Measurements from ENCODE around the gene ARID3A.
A peak's percentile ranks its signal among the peaks of the same experiment; 100 is the strongest.

The ARID3A gene

DNA sequence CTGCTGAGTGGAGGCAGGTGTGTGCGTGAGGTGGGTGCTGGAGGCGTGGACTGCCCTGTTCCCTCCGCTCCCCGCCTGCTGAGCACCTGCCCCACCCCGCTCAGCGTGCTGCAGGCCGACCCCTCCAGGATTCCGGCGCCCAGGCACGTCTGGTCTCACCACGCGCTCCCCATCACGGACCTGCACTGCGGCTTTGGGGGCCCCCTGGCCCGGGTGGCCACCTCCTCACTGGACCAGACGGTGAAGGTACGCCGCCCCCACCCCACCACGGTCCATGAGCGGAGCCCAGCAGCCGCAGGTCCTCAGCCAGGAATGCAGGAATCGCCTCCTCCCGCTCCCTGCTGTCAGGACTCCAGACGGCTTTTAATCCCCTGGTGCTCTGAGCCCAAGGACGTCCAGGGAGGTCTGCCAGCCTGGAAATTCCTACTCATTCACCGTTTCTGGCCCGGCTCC lies 64.3 kb downstream of the ARID3A start:
- DNase-seq (ENCODE audit: low read depth), result no peak

DNA sequence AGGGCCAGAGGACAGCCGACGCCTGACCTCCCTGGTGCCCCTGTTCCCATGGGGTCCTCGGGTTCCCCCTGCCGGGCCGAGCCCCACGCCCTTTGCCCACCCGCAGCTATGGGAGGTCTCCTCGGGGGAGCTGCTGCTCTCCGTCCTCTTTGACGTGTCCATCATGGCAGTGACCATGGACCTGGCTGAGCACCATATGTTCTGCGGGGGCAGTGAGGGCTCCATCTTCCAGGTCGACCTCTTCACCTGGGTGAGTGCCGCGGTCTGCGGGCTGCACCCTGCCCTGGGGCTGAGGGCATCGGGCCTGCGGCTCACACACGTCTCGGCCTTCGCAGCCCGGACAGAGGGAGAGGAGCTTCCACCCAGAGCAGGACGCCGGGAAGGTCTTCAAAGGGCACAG lies 64.9 kb downstream of the ARID3A start:
- DNase-seq (ENCODE audit: low read depth), result no peak

DNA sequence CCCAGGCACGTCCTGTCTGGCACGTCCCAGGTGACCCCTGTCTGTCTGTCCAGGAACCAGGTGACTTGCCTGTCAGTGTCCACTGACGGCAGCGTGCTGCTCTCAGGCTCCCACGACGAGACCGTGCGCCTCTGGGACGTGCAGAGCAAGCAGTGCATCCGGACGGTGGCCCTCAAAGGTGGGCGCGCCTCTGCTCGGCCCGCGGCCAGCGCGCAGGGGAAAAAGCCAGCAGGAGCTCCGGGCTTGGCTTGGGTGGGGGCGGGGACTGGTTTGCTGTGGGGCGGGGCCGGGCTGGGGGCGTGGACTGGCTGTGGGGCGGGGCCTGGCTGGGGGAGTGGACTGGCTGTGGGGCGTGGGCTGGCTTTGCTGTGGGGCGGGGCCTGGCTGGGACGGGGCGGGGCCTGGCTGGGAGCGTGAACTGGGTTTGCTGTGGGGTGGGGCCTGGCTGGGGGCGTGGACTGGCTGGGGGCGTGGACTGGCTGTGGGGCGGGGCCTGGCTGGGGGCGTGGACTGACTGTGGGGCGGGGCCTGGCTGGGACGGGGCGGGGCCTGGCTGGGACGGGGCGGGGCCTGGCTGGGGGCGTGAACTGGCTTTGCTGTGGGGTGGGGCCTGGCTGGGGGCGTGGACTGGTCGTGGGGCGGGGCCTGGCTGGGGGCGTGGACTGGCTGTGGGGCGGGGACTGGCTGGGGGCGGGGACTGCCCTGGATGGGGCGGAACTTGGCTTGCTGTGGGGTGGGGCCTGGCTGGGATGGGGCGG lies 65.5 kb downstream of the ARID3A start:
- peak; percentile 42 for DNase-seq (ENCODE audit: low read depth)

DNA sequence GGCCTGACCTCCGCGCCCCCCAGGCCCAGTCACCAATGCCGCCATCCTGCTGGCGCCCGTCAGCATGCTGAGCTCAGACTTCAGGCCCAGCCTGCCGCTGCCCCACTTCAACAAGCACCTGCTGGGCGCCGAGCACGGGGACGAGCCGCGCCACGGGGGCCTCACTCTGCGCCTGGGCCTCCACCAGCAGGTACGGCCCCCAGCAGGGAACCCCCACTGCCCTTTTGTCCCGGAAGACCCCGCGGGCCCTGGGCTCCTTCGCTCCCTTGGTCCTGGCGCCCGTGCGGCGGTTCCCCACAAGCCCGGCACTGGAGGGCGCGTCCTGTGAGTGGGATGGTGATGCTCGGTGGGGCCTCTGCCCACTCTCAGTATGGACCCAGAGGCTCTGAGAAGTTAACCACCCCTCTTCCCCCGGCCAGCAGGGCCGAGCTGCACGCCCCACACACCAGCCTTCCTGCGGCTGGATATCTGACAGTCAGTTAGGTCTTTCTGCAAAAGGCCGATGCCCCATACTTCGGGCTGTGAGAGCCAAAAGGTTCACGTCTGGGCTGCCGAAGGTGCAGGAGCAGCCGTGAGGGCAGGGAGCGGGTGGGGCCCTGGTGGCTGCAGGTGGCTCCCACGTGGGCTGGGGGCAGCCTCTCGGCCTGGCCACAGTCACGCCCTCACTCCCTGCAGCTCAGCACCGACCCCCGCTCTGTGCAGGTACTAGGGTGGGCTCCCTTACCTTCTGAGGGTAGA lies 66.3 kb downstream of the ARID3A start:
- no peak for DNase-seq (ENCODE audit: low read depth)

DNA sequence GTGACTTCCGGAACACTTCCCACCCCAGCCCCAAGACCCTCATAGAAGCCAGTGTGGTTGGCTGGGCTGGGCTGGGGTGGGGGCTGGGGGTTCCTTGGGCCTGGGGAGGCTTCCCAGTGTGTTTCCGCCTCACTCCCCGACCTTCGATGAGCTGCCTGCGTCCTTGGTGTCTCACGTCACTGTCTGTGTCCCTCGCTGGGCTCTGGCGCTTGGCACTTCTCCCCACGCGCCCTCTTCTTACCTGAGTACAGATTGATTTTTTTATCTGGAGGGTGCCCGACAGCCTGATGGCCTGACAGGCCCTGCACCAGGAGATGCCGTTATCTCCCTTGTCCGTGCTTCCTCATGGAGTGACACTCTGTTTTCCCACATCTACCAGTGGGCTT lies 66.8 kb downstream of the ARID3A start:
- DNase-seq (ENCODE audit: low read depth), result no peak

DNA sequence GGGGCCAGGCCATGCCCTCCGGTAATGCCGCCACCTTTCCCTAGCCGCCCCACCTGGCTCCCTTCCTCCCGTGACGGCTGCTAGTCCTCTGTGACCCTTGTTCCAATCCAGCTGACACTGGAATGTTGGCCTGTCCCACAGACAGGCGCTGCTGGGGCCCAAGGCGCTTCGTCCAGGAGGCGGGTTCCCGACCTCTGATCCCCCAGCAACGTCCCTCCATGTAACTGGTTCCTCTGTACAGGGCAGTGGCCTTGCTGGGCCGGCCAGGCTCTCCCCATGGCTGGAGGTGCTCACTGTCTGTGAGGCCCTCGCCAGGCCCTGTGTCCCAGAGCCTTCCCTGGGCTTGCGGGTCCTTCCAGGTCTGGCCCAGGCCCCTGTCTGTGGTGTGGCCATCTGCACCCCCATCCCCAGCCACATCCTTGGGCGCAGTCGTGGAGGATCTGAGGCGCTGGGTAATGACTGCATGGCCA lies 67.6 kb downstream of the ARID3A start:
- DNase-seq (ENCODE audit: low read depth), result no peak

DNA sequence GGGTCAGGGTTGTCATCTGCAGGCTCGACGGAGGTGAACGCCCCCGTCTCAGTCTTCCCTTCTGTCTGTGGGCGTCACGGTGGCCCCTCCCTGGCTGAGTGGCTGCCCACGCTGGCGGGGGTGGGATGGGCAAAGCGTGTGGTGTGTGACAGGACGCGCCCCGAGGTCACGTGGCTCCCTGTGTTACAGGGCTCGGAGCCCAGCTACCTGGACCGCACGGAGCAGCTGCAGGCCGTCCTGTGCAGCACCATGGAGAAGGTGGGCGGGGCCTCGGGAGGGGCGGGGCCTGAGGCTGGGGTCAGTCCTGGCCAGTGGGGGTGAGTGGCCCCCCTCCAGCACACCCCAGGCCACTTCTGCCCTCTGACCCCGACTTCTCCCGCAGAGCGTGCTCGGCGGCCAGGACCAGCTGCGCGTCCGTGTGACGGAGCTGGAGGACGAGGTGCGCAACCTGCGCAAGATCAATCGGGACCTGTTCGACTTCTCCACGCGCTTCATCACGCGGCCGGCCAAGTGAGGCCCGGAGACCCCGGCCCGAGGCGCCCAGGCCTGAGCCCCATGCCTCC lies 68.1 kb downstream of the ARID3A start:
- no peak for DNase-seq (ENCODE audit: low read depth)

DNA sequence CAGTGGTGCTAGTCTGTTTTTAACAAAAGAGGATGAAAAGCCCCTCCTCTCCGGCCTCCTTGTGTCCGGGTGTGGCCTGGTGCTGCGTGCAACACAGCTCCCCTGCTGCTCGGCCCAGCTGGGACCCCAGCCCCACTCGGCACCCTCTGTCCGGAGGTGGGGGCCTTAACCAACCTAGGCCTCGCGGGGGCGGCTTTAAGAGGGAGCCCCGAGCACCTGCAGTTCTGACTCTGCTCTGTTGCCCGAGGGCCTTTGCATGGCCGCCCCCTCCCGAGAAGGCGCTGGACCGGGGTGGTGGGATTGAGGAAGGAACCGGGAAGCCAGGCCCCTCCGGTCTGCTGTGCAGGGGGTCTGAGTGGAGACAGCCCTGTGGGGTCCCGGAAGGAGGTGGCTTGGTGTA lies 68.7 kb downstream of the ARID3A start:
- no peak for DNase-seq (ENCODE audit: low read depth)

DNA sequence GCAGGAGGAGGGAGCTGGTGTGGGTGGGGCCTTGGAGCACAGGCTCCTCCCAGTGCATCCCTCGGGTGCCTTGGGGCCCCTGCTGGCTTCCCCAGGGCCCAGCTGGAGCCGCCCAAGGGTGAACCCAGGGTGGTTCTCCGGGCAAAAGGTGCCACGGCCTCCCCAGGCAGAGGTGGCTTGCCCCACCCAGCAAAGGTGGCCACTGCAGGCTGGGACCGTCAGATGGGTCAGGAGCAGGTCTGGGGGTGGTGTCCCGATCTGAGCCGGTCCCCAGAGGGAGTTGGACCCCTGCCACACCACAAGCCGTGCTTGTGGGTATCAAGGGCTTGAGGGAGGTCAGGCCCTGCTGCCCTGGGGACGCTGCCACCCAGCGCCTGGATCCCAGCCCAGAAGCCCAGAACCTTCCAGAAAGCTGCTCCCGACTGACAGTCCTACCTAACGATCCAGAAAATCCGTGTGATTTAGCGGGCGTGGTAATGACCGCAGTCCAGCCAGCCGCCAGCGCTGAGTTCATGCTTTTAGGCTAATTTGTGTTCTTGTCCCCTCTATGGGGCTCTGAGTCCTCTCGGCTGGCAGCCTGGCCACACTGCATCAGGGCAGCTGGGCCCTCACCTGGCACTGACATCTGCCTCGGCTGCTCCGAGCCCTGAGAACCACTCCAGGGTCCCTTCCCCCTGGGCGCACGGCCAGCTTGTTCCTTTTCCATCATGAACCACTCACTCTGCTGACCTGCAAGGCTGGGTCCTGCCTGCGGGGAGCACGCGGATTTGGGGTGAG lies 69.4 kb downstream of the ARID3A start:
- no peak for DNase-seq (ENCODE audit: low read depth)

DNA sequence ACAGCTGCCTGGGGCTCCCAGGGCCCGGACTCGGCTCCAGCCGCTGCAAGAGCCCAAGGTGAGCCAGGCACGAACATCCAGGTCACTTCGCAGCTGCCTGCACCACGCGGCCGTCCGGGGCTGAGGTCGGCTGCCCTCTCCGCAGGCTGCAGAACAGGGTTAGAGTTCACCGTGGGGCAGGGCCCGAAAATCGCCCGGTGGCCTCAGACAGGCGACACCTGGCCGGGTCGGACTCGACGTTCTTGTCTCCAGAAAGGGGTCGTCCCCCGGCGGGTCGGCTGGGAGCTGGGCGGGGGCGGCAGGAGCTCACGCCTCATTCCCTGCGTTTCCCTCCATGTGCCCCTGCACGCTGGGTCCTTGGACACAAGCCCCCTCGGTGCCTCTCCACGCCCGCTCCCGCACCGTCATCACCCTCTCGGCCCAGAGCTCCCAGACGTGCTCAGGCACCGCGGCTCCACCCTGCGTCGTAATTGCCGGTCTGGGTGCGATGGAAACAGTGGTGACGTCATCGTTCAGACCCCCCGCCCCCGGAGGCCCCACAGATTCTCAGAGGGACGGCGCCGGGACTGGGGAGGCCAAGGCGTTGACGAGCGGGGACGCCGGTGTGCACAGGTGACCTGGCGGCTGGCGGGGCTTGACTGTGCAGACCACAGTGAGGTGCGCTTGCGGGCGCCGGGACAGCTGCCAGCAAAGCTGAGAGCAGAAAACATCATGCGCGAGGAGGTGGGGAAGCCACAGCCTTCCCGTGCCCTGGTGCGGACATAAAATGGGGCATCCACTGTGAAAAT lies 70.4 kb downstream of the ARID3A start:
- DNase-seq (ENCODE audit: low read depth), result peak; percentile 75

DNA sequence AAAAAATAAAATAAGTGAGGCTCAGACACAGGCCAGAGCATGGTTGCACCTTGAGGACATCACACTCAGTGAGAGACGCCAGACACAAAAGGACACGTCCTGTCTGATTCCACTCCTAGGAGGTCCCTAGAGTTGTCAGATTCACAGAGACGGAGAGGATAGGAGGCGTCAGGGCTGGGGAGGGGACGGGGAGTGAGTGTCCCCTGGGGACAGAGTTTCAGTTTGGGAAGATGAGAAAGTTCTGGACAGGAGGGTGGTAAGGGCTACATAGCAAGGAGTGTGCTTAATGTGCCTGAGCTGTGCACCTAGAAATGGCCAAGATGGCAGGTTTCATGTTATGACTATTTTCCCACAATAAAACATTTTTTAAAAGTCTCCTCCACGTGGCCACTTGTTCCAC lies 72.2 kb downstream of the ARID3A start:
- no peak for DNase-seq (ENCODE audit: low read depth)

DNA sequence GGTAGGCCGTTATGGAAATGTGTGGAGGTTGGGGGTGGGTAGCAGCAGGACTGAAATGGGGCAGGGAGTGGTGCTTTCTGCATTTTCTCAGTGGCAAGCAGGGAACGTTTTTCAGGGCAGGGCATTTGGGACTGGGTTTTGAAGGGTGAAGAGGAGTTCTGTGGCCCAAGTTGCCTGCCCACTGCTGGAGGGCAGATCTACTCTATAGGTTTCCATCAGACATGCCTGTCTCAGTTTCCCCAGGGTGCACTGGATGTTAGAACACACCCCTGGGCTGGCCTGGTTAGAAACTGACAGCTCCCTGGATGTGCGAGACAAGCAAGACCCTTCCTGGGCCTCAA lies 73.5 kb downstream of the ARID3A start:
- no peak for DNase-seq (ENCODE audit: low read depth)

DNA sequence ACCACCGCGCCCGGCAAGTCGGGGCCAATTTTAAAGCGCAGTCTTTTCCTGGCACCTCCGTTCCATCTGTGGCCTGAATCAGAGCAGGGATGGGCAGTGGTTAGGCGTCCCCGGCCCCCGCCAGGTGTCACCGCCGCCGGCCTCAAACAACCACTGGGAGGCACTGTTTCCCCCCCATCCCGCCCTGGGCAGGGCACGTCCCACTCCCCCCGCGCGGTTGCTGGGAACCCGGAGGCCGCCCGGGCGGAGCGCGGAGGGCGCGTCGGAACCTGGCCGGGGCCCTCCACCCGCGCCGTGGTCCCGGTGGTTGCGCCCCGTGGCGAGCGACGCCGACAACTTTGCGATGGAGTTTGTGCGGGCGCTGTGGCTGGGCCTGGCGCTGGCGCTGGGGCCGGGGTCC lies 74.3 kb downstream of the ARID3A start, which contains the start of gene GRIN3B:
Gene GRIN3B, plus strand, starts transcription at position 325 of the 400 bp plus-strand sequence. Its CDS starts 19 bp downstream, at position 344.
- peak; percentile 30 for DNase-seq (ENCODE audit: low read depth)

DNA sequence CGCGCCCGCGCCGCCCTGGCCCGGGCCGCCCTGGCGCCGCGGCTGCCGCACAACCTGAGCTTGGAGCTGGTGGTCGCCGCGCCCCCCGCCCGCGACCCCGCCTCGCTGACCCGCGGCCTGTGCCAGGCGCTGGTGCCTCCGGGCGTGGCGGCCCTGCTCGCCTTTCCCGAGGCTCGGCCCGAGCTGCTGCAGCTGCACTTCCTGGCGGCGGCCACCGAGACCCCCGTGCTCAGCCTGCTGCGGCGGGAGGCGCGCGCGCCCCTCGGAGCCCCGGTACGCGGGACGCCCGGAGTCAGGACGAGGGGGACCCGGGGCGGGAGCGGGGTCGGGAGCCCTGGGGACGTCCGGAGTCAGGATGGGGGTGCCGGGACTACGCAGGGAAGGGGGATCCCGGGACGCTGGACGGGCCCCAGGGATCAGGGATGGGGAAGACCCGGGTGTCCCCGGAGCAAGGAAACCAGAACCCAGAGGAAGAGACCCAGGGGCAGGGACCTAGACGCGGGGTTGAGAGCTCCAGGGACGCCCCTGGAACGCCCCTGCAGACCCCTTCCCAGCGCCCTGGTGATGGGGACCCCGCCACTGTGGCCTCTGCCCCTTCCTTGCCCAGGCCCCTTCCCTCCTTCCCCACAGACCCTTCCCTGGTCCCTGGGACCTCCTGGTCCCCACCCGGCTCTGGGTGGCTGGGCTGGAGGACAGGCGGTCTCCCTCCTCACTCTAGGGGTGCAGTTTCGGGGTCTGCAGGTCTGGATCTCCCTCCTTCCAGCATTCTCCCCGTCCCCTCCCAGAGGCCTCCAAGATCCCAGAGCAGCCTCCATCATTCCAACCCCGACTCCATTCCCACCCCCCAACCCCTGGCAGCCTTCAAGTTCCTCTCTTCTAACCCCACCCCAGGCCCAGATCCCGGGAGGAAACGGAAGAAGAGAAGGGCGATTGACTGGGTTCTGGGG lies 75.0 kb downstream of the ARID3A start:
- DNase-seq (ENCODE audit: low read depth), result no peak

DNA sequence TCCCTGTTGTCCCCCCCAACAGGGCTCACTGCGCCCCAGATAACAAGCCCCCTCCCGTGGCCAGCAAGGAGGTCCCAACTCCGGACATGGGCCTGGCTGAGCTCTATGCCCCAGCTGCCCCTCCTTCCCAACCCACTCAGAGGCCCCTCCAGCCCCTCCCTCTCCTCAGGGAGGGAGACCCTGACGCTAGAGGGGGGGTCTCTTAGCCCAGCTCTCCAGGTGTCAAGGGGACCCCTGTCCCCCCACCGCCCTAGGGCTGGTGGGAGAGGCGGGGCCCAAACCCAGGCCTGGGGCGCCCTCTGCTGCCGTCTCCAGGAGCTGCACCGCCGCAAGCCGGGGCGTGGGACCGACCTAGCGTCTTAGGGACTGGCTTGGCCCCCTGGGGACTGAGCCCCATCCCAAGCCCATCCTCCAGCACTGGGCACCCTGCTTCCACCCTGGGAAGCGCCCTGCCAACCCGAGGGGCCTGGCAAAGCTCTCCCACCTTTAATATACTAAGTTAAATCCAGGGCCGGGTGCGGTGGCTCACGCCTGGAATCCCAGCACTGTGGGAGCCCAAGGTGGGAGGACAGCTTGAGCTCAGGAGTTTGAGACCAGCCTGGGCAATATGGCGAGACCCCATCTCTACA lies 75.8 kb downstream of the ARID3A start:
- peak; percentile 58 for DNase-seq (ENCODE audit: low read depth)

DNA sequence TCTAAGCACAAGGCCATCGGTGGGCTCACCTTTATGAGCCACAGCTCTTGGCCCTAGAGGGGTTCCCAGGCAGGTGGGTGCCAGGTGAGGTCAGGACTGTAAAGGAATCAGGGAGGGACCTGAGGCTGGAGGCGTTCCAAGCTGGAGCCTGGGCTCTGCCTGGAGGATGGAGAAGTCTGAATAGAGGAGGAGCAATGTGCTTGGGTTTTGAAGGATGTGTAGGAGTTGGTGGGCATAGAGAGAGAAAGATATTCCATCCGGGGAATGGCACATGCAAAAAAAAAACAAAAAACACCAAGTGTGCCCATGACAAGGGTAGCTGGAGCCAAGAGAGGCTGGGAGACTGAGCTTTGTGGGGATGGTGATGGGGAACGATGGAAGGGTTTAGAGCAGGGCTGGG lies 76.8 kb downstream of the ARID3A start:
- no peak for DNase-seq (ENCODE audit: low read depth)

DNA sequence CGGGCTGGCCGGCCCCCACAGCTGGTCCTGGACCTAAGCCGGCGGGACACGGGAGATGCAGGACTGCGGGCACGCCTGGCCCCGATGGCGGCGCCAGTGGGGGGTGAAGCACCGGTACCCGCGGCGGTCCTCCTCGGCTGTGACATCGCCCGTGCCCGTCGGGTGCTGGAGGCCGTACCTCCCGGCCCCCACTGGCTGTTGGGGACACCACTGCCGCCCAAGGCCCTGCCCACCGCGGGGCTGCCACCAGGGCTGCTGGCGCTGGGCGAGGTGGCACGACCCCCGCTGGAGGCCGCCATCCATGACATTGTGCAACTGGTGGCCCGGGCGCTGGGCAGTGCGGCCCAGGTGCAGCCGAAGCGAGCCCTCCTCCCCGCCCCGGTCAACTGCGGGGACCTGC lies 77.4 kb downstream of the ARID3A start:
- DNase-seq (ENCODE audit: low read depth), result no peak

DNA sequence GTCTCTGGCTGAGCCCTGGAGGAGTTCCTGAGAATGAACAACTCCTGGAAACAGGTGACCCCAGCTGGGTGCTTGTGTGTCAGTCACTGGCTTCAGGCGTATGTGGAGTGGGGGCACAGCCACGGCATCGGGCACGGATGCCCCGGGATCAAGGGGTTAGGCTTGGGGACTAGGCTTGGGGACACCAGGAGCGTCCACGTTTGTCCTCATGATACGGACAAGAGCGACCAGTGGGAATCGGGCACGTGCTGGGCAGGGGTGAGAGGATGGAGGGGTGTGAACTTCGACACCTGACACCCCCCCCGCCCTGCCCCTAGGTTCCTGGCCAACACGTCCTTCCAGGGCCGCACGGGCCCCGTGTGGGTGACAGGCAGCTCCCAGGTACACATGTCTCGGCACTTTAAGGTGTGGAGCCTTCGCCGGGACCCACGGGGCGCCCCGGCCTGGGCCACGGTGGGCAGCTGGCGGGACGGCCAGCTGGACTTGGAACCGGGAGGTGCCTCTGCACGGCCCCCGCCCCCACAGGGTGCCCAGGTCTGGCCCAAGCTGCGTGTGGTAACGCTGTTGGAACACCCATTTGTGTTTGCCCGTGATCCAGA lies 78.5 kb downstream of the ARID3A start:
- DNase-seq (ENCODE audit: low read depth), result no peak

All from activated gamma-delta T cell treated with anti-CD3 and anti-CD28 coated beads, Interleukin-2, amount 50 U/mL, for 16 hours (primary cell).